HEK293 (cell line): ENCODE data around the gene N4BP2L2.

Source experiments
- HOXA7 ChIP-seq: sonication (generic); formaldehyde crosslinking; IDR thresholded peaks from 2 replicates; pipeline ENCODE4 v1.8.1; 2022; ENCODE audit warnings: missing genetic modification reagents, borderline replicate concordance
- SP2 ChIP-seq: fragments of 450-650 bp; formaldehyde crosslinking; IDR thresholded peaks from 2 replicates; pipeline ENCODE4 v1.5.1; 2016; ENCODE audit warnings: missing biosample characterization, missing genetic modification characterization
- YY2 ChIP-seq: fragments of 450-650 bp; formaldehyde crosslinking; IDR thresholded peaks from 2 replicates; pipeline ENCODE4 v1.5.1; 2016; ENCODE audit warnings: missing biosample characterization, missing genetic modification characterization
- ZFP3 ChIP-seq: fragments of 450-650 bp; formaldehyde crosslinking; IDR thresholded peaks from 2 replicates; pipeline ENCODE4 v1.5.1; 2016; ENCODE audit warnings: low read depth, missing biosample characterization, missing genetic modification characterization
- ZNF175 ChIP-seq: fragments of 450-650 bp; formaldehyde crosslinking; IDR thresholded peaks from 2 replicates; pipeline ENCODE4 v1.5.1; 2016; ENCODE audit warnings: missing biosample characterization, missing genetic modification characterization
- ZNF2 ChIP-seq: fragments of 450-650 bp; formaldehyde crosslinking; IDR thresholded peaks from 2 replicates; pipeline ENCODE4 v1.5.1; 2016; ENCODE audit warnings: missing biosample characterization, missing genetic modification characterization
- ZNF350 ChIP-seq: fragments of 450-650 bp; formaldehyde crosslinking; IDR thresholded peaks from 2 replicates; pipeline ENCODE4 v1.5.0; 2017; ENCODE audit warnings: missing biosample characterization, mild to moderate bottlenecking, missing genetic modification characterization
- ZNF394 ChIP-seq: fragments of 450-650 bp; formaldehyde crosslinking; IDR thresholded peaks from 2 replicates; pipeline ENCODE4 v1.5.1; 2016; ENCODE audit warnings: missing biosample characterization, missing genetic modification characterization, mild to moderate bottlenecking, moderate library complexity, borderline replicate concordance
- ZNF473 ChIP-seq: fragments of 450-650 bp; formaldehyde crosslinking; IDR thresholded peaks from 2 replicates; pipeline ENCODE4 v1.5.1; 2017; ENCODE audit warnings: missing biosample characterization, missing genetic modification characterization
- ZNF654 ChIP-seq: fragments of 450-650 bp; formaldehyde crosslinking; IDR thresholded peaks from 2 replicates; pipeline ENCODE4 v1.5.1; 2016; ENCODE audit warnings: low read depth, missing biosample characterization, missing genetic modification characterization
- ZSCAN30 ChIP-seq: fragments of 450-650 bp; IDR thresholded peaks from 2 replicates; pipeline ENCODE4 v1.5.1; 2018; ENCODE audit warnings: missing biosample characterization, mild to moderate bottlenecking, missing genetic modification characterization, moderate library complexity
- TF ChIP-seq, protein P1 (sequence below): fragments of 450-650 bp; formaldehyde crosslinking; conservative IDR thresholded peaks from 2 replicates; pipeline ENCODE4 v1.5.1; 2016; ENCODE audit warnings: low read depth, missing biosample characterization, missing genetic modification characterization
- TF ChIP-seq, protein P2 (sequence below): fragments of 450-650 bp; formaldehyde crosslinking; IDR thresholded peaks from 2 replicates; pipeline ENCODE4 v1.5.1; 2016; ENCODE audit warnings: missing biosample characterization, missing genetic modification characterization
- TF ChIP-seq, protein P3 (sequence below): fragments of 450-650 bp; formaldehyde crosslinking; IDR thresholded peaks from 2 replicates; pipeline ENCODE4 v1.5.1; 2016; ENCODE audit warnings: missing biosample characterization, missing genetic modification characterization
- TF ChIP-seq, protein P4 (sequence below): fragments of 450-650 bp; formaldehyde crosslinking; IDR thresholded peaks from 2 replicates; pipeline ENCODE4 v1.5.1; 2017; ENCODE audit warnings: missing biosample characterization, missing genetic modification characterization
- TF ChIP-seq, protein P5 (sequence below): fragments of 450-650 bp; formaldehyde crosslinking; optimal IDR thresholded peaks from 2 replicates; pipeline ENCODE3; 2016; ENCODE audit warnings: missing biosample characterization, mild to moderate bottlenecking, missing genetic modification characterization

N4BP2L2 gene

DNA sequence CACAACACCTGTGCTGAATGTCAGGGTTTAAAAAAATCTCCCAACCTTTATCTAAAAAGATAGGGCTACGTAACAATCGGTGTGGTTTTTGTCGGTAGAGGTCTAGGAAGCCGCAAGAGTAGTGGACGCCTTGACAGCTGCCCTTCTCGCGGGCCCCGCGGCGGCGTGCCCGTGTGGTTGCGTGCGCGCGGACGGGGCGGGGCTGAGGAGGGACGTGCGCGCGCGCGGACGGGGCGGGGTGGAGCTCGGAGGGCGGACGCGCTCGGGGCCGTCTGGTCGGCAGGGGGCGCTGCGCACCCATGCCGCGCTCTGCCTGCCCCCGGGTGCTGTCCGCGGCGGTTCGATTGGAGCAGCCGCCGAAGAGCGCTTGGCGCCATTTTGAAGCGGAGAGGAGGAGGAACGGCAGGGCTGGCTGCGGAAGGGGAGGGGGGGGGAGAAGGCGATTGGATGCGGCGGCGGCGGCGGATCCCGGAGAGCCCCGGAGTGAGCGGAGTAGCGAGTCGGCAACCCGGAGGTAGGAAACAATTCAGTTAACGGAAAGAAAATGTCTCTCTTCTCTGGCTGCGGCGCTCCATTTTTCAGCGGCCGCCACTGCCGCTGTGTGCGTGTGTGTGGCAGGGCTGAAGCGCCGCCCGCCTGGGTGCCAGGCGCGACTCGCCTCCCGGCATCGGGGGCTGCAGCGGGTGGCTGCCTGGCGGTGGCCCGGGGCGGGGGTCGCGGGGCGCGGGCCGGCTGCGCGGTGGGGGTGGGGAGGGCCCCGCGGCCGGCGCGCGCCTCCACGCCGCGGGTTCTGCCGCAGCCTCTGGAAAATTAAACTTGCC lies 47.7 kb upstream of the N4BP2L2 start, which contains the start of gene PDS5B (continued):
- TF ChIP-seq, protein P1, sequence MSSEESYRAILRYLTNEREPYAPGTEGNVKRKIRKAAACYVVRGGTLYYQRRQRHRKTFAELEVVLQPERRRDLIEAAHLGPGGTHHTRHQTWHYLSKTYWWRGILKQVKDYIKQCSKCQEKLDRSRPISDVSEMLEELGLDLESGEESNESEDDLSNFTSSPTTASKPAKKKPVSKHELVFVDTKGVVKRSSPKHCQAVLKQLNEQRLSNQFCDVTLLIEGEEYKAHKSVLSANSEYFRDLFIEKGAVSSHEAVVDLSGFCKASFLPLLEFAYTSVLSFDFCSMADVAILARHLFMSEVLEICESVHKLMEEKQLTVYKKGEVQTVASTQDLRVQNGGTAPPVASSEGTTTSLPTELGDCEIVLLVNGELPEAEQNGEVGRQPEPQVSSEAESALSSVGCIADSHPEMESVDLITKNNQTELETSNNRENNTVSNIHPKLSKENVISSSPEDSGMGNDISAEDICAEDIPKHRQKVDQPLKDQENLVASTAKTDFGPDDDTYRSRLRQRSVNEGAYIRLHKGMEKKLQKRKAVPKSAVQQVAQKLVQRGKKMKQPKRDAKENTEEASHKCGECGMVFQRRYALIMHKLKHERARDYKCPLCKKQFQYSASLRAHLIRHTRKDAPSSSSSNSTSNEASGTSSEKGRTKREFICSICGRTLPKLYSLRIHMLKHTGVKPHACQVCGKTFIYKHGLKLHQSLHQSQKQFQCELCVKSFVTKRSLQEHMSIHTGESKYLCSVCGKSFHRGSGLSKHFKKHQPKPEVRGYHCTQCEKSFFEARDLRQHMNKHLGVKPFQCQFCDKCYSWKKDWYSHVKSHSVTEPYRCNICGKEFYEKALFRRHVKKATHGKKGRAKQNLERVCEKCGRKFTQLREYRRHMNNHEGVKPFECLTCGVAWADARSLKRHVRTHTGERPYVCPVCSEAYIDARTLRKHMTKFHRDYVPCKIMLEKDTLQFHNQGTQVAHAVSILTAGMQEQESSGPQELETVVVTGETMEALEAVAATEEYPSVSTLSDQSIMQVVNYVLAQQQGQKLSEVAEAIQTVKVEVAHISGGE (tag by site-specific recombination), result peak; percentile 45; the same call in 1 of the 2 replicates
- TF ChIP-seq ZFP3, result no peak
- peak; percentile 30 for TF ChIP-seq ZNF654
- TF ChIP-seq SP2 (tag by site-specific recombination), result peak; percentile 65
- no peak for TF ChIP-seq ZNF473 (tag by site-specific recombination)
- TF ChIP-seq ZNF394 (tag by site-specific recombination), result peak; percentile 86
- TF ChIP-seq ZSCAN30 (tag by site-specific recombination), result peak; percentile 77
- TF ChIP-seq ZNF2 (tag by site-specific recombination), result 0 out of 2 replicates have a peak, but pooled peaks have one; percentile 38
- no peak for TF ChIP-seq HOXA7 (CRISPR knock-in tag)
- TF ChIP-seq ZNF350 (tag by site-specific recombination), result no peak
- TF ChIP-seq, protein P2, sequence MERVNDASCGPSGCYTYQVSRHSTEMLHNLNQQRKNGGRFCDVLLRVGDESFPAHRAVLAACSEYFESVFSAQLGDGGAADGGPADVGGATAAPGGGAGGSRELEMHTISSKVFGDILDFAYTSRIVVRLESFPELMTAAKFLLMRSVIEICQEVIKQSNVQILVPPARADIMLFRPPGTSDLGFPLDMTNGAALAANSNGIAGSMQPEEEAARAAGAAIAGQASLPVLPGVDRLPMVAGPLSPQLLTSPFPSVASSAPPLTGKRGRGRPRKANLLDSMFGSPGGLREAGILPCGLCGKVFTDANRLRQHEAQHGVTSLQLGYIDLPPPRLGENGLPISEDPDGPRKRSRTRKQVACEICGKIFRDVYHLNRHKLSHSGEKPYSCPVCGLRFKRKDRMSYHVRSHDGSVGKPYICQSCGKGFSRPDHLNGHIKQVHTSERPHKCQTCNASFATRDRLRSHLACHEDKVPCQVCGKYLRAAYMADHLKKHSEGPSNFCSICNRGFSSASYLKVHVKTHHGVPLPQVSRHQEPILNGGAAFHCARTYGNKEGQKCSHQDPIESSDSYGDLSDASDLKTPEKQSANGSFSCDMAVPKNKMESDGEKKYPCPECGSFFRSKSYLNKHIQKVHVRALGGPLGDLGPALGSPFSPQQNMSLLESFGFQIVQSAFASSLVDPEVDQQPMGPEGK, result peak; percentile 77
- TF ChIP-seq, protein P3, sequence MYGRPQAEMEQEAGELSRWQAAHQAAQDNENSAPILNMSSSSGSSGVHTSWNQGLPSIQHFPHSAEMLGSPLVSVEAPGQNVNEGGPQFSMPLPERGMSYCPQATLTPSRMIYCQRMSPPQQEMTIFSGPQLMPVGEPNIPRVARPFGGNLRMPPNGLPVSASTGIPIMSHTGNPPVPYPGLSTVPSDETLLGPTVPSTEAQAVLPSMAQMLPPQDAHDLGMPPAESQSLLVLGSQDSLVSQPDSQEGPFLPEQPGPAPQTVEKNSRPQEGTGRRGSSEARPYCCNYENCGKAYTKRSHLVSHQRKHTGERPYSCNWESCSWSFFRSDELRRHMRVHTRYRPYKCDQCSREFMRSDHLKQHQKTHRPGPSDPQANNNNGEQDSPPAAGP (tag by site-specific recombination), result no peak
- TF ChIP-seq ZNF175 (tag by site-specific recombination), result no peak
- TF ChIP-seq, protein P4, sequence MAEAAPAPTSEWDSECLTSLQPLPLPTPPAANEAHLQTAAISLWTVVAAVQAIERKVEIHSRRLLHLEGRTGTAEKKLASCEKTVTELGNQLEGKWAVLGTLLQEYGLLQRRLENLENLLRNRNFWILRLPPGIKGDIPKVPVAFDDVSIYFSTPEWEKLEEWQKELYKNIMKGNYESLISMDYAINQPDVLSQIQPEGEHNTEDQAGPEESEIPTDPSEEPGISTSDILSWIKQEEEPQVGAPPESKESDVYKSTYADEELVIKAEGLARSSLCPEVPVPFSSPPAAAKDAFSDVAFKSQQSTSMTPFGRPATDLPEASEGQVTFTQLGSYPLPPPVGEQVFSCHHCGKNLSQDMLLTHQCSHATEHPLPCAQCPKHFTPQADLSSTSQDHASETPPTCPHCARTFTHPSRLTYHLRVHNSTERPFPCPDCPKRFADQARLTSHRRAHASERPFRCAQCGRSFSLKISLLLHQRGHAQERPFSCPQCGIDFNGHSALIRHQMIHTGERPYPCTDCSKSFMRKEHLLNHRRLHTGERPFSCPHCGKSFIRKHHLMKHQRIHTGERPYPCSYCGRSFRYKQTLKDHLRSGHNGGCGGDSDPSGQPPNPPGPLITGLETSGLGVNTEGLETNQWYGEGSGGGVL (tag by site-specific recombination), result peak; percentile 65
- peak; percentile 47; the same call in 1 of the 2 replicates for TF ChIP-seq YY2 (tag by site-specific recombination)
- TF ChIP-seq, protein P5, sequence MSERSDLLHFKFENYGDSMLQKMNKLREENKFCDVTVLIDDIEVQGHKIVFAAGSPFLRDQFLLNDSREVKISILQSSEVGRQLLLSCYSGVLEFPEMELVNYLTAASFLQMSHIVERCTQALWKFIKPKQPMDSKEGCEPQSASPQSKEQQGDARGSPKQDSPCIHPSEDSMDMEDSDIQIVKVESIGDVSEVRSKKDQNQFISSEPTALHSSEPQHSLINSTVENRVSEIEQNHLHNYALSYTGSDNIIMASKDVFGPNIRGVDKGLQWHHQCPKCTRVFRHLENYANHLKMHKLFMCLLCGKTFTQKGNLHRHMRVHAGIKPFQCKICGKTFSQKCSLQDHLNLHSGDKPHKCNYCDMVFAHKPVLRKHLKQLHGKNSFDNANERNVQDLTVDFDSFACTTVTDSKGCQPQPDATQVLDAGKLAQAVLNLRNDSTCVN (tag by site-specific recombination), result peak; percentile 69
